Ovary (tissue), 9 donors: Measurements from ENCODE around the gene TBC1D22B. TPM values are rescaled to one million over a fixed set of nuclear protein-coding genes. Genes with fewer than 3 reads are reported as not detected.

ENCODE experiments used
- DNase-seq, 5 donors: peaks; one replicate each; pipeline ENCODE4 v3.0.0-alpha.2; 2019 to 2020
- H3K27ac ChIP-seq, 2 donors: fragments of 200-600 bp; one replicate each; pipeline versions ENCODE4 v1.5.1 to v1.8.0; 2019 to 2022
- H3K27me3 ChIP-seq: fragments of 200-600 bp; one replicate; pipeline ENCODE4 v1.8.0; 2022
- H3K36me3 ChIP-seq: fragments of 200-600 bp; sonication (generic); one replicate; pipeline ENCODE4 v1.5.1; 2019
- H3K4me1 ChIP-seq: one replicate; pipeline ENCODE4 v1.8.1; 2013; ENCODE audit warnings: mild to moderate bottlenecking, moderate library complexity; ENCODE audit not compliant: insufficient read depth
- H3K4me3 ChIP-seq: fragments of 200-600 bp; sonication (generic); one replicate; pipeline ENCODE4 v1.5.1; 2017
- H3K9me3 ChIP-seq, 2 donors: fragments of 200-600 bp in 1 of 2; sonication (generic) in 1 of 2; one replicate each; pipeline versions ENCODE4 v1.5.1 to v1.8.1; 2013 to 2019; ENCODE audit warnings: mild to moderate bottlenecking in 1 of 2, moderate library complexity in 1 of 2
- EP300 ChIP-seq: sonication (generic); formaldehyde crosslinking; IDR thresholded peaks from one replicate; pipeline ENCODE4 v1.6.1; 2017; ENCODE audit warnings: antibody characterized with exemption
- POLR2A ChIP-seq: fragments of 450-650 bp; IDR thresholded peaks from one replicate; pipeline ENCODE4 v1.6.1; 2017; ENCODE audit warnings: antibody characterized with exemption, mild to moderate bottlenecking, moderate library complexity
- WGBS, 3 donors: extraction: QIAGEN DNeasy Blood & Tissue Kit in 1 of 3; methylation state at CpG; one replicate each; pipeline versions ENCODE4 v1.1.5 to v1.1.7; 2013 to 2017; 5-methylcytosine and 5-hydroxymethylcytosine counted together
- intact Hi-C, 4 donors: fragments of 100-400 bp; cut with DNase I; formaldehyde crosslinking; loops; one replicate each; pipeline versions ENCODE4 v1.11.0 to v1.15.1; 2022 to 2023
- polyA plus RNA-seq, 2 donors: library from polyadenylated mRNA; stranded (reverse); fragments of 200-250 nt in 1 of 2; fragments of 350-450 nt in 1 of 2; fragmentation: Illumina TruSeq in 1 of 2; extraction: RNeasy Lipid Tissue Mini Kit (QIAGEN cat#74804) in 1 of 2; gene quantifications; one replicate each; pipeline ENCODE4 v1.2.3, GENCODE V29; 2013 to 2014
- total RNA-seq, 7 donors: library from RNA; depleted of rRNA in 2 of 7; stranded (reverse); fragments of >200 nt in 2 of 7; fragmentation: NEBNext Ultra II Directional in 3 of 7; extraction: Animal tissue kit (Norgen Biotek cat#: 25700) in 3 of 7; gene quantifications; one replicate each; pipeline versions ENCODE4 v1.1.0 to v1.2.4, GENCODE V29; 2016 to 2023
- TF ChIP-seq, protein P1 (sequence below), 3 donors: fragments of 450-650 bp in 2 of 3; fragments of 200-600 bp in 1 of 3; IDR thresholded peaks; one replicate each; pipeline versions ENCODE4 v1.5.1 to v1.8.0; 2016 to 2022; ENCODE audit warnings: antibody characterized with exemption in 3 of 3, mild to moderate bottlenecking in 1 of 3
- donor health status: DM: no; HTN: no; CAD: no; lungs with moderate emphysema.
- donor health status: DM: no; HTN: no; CAD: no.
- donor health status: Bipolar disorder and iron deficiency.
- donor health status: DM: yes; HTN: yes; CAD: no.
- donor health status: DM: no; HTN: no; CAD: no.
- donor health status: DM: yes; HTN: yes; CAD: no.

TBC1D22B gene
- total and polyA plus RNA-seq, 9 donors, result 7.4 to 17.7 (median 12.8) TPM

DNA sequence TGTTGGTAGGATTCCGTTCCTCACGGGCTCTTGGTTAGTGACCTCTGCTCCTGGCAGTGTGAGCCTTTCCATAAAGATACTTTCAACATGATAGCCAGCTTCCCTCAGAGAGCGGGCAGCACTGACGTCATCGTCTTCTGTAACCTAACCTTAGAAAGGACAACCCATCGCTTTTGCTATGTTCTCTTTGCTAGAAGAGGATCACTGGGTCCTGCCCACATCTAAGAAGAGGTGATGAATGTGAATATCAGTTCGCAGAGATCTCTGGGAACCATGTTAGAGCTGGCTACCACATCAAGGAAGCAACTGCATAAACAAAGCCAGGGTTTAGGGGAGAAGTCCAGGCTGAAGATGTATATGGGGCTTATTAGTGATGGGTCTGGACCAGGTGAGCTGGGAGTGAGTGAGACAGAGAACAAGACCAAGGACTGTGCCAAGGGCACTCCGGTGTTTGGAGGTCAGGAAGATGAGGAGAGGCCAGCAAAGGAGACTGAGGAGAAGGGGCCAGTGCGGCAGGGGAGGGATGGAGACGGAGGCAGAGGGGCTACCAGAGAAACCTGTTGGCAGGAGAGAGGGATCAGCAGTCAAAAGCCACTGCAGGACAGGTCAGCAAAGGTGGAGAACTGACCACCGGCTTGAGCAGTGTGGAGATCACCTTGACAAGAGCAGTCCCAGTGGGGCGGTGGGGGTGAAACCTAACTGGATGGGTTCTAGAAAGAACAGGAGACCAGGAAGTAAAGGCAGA is 47.9 kb upstream of the TBC1D22B start:
- no peaks in the 10 kb centered on the region for H3K9me3 ChIP-seq
- DNase-seq, result no peak
- intact Hi-C loops, result loop anchor here in 3 of 4 donors (2.0 to 10.0 kb wide), 6 partner anchors 37 to 715 kb away; partner anchors contain the start of genes C6orf89 (in 1 of the 3) and PIM1 (in 1 of the 3)
- TF ChIP-seq, protein P1, sequence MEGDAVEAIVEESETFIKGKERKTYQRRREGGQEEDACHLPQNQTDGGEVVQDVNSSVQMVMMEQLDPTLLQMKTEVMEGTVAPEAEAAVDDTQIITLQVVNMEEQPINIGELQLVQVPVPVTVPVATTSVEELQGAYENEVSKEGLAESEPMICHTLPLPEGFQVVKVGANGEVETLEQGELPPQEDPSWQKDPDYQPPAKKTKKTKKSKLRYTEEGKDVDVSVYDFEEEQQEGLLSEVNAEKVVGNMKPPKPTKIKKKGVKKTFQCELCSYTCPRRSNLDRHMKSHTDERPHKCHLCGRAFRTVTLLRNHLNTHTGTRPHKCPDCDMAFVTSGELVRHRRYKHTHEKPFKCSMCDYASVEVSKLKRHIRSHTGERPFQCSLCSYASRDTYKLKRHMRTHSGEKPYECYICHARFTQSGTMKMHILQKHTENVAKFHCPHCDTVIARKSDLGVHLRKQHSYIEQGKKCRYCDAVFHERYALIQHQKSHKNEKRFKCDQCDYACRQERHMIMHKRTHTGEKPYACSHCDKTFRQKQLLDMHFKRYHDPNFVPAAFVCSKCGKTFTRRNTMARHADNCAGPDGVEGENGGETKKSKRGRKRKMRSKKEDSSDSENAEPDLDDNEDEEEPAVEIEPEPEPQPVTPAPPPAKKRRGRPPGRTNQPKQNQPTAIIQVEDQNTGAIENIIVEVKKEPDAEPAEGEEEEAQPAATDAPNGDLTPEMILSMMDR (IDR thresholded peaks at IDR 0.05), result no peak
- TF ChIP-seq POLR2A (no peak), EP300 (no peak)
- no peak overlapping the region for H3K27ac ChIP-seq
- H3K4me3 ChIP-seq, result no peak overlapping the region
- H3K27me3 ChIP-seq, result no peaks in the 10 kb centered on the region
- no peaks in the 10 kb centered on the region for H3K36me3 ChIP-seq
- no peaks in the 10 kb centered on the region for H3K4me1 ChIP-seq
- 84 to 89% (median 85%) methylated on average over 12 of the region's 12 CpGs for WGBS, 3 donors

DNA sequence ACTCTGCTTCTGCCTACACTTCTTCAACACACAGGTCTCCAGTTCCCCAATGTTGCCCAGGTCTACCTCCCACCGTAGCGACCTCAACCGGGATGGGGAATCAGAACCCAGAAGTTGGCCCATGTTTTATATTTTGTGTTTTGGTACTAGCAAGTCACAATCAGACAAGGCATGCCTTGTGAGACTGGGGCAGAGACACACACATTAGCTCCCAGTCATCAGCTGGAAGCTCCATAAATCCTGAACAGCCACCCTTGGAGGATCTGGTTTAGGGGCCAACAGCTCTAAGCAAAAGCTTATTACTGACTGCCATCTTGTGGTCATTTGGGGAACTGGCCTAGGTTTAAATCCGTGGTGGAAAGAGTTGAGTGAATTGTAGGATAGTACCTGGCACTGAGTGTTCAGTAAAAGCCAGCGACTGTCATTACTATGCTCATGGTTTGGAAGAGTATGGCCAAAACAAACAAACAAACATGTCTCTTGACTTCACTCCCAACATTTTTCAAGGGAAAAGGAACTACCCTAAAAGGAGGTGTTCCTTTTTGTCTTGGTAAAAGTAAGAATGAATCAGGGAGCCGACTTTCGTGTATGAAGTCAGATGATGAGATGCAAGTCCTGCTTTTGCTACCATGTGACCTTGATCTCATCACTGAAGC is 47.1 kb upstream of the TBC1D22B start:
- no peaks in the 10 kb centered on the region for H3K36me3 ChIP-seq
- no peak overlapping the region for H3K27ac ChIP-seq
- H3K4me3 ChIP-seq, result no peak overlapping the region
- no peaks in the 10 kb centered on the region for H3K9me3 ChIP-seq
- H3K4me1 ChIP-seq, result no peaks in the 10 kb centered on the region
- 57 to 64% (median 62%) methylated on average over 7 of the region's 7 CpGs for WGBS, 3 donors
- peak in 4 of 5 donors; percentile 67 to 89 (median 75) for DNase-seq
- intact Hi-C loops, result loop anchor here in 2 of 4 donors (2.0 to 5.0 kb wide), 2 partner anchors 182 to 183 kb away; no protein-coding TSS in a partner anchor
- TF ChIP-seq, protein P1 (IDR thresholded peaks at IDR 0.05), result peak; percentile 90 to 95 (median 95)
- TF ChIP-seq EP300 (no peak), POLR2A (peak; percentile 19)
- no peaks in the 10 kb centered on the region for H3K27me3 ChIP-seq

DNA sequence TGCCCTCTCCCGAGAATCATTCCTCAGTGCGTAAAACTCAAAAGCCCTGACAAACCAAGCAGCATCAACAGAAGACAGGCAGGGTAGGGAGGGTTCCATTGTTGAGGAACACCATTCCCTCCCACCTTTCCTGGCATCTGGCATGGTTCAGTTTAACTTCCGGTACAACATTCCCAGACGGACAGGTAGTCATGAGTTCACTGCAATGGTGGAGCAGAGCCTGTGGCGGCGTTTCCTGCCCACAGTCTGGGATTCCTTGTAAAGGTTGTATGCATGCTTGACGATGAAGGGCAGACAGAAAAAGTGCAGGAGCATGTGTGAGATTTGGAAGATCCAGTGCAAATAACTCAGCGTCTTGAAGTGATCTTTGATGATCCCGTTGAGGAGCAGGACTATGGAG is 45.3 kb upstream of the TBC1D22B start:
- Histone ChIP-seq H3K36me3 (no peaks in the 10 kb centered on the region), H3K9me3 (no peaks in the 10 kb centered on the region), H3K4me3 (no peak overlapping the region), H3K27me3 (no peaks in the 10 kb centered on the region), H3K4me1 (no peaks in the 10 kb centered on the region), H3K27ac (no peak overlapping the region)
- DNase-seq, result no peak
- TF ChIP-seq POLR2A (no peak), EP300 (no peak)
- TF ChIP-seq, protein P1 (IDR thresholded peaks at IDR 0.05), result no peak
- intact Hi-C loops, result loop anchor here in 1 of 4 donors (5.0 kb wide), 1 partner anchor 185 kb away; no protein-coding TSS in a partner anchor
- 82 to 91% (median 89%) methylated on average over 9 of the region's 9 CpGs for WGBS, 3 donors

DNA sequence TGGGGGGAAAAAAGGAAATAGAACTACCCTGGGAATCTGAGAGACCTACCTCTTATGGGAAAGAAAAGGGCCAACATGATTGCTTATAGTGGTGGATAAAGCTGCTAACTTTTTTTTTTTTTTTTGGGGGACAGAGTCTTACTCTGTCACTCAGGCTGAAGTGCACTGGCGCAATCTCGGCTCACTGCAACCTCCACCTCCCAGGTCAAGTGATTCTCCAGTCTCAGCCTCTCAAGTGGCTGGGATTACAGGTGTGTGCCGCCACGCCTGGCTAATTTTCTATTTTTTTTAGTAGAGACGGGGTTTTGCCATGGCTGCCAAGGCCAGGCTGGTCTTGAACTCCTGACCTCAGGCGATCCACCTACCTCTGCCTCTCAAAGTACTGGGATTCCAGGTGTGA is 39.5 kb upstream of the TBC1D22B start:
- 89 to 93% (median 92%) methylated on average over 6 of the region's 6 CpGs for WGBS, 3 donors
- TF ChIP-seq POLR2A, result no peak
- TF ChIP-seq, protein P1 (IDR thresholded peaks at IDR 0.05), result no peak
- TF ChIP-seq EP300, result no peak

More for the DNA sequence above, 39.5 kb upstream of the TBC1D22B start:
- Histone ChIP-seq H3K27ac (no peak overlapping the region), H3K9me3 (no peaks in the 10 kb centered on the region), H3K27me3 (no peaks in the 10 kb centered on the region), H3K4me3 (no peak overlapping the region), H3K4me1 (peaks cover 4% of the 10 kb centered on the region), H3K36me3 (no peaks in the 10 kb centered on the region)
- DNase-seq, result no peak
- intact Hi-C loops, result no loop called here
